Retina (tissue), 1 donor: ENCODE data around the gene CHST2.

Source experiments
- DNase-seq: peaks from one replicate; pipeline ENCODE4 v3.0.0-alpha.2; 2016

Gene CHST2

GRCh38 chr3:143170074-143170473, 50.5 kb downstream of the CHST2 start:
- no peak for DNase-seq

GRCh38 chr3:143170676-143171075, 51.1 kb downstream of the CHST2 start:
- no peak for DNase-seq

DNA sequence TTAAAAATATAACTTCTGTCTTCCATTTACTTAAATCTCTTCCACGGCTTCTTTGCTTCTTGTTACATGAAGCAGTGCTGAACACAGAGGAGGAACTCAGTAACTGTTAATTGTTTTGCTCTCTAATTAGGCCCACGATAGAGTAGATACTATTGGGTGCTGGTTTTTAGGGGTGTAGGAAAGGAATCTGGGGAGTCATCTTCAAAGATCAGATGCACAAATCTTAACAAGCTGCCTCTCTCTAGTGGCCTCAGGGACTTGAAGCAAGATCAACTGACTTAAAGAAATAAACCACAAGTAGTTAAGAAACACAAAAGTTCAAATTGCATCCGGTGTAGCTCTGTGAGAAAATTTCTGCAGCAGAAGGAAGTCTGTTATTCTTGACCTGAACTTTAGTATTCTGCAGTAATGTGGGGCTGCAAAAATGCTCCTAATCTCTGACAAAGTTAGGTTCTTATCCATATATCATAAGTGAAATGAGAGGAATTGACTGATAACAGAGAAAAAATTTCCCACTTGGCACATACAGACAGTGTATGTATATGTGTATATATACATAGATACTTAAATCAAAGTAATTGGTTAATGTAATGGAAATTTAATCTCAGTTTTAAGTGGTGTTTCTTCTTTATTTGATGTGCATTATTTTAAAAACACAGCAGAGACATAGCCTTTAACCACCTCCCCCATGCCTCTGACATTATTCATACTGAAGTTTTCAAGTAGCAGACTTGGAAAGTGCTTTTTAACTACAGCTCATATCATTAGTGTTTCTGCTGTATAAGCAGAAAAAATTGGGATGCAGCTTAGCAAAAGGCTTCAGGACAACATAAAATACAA, 51.8 kb downstream of the CHST2 start:
- DNase-seq, result no peak

GRCh38 chr3:143172062-143172794, 52.7 kb downstream of the CHST2 start:
- DNase-seq, result no peak

- DNase-seq, result no peak
Observed at GRCh38 chr3:143172795-143173145, 53.2 kb downstream of the CHST2 start.

- no peak for DNase-seq
Observed at GRCh38 chr3:143173242-143173641, 53.7 kb downstream of the CHST2 start.
